ENCODE results near the gene CDH20. TPM values are rescaled to one million over a fixed set of nuclear protein-coding genes. Genes with fewer than 3 reads are reported as not detected.

CDH20 gene
- total RNA-seq, 2 donors from 2014 or later = not detected

- Histone ChIP-seq H3K9ac (ENCODE audit: low read depth in 2 of 2, low read length in 2 of 2) (no peak overlapping the region), H3K4me1 (no peaks in the 10 kb centered on the region), H3K4me3 (no peak overlapping the region), H3K36me3 (no peaks in the 10 kb centered on the region), H3K27me3 (no peaks in the 10 kb centered on the region), H3K27ac (no peak overlapping the region), H3K9me3 (no peaks in the 10 kb centered on the region)
- intact Hi-C loops (cut with DNase I) = loop anchor here (2.0 to 10.0 kb wide), 3 partner anchors 181 to 819 kb away; no protein-coding TSS in a partner anchor
- TF ChIP-seq, protein P1, sequence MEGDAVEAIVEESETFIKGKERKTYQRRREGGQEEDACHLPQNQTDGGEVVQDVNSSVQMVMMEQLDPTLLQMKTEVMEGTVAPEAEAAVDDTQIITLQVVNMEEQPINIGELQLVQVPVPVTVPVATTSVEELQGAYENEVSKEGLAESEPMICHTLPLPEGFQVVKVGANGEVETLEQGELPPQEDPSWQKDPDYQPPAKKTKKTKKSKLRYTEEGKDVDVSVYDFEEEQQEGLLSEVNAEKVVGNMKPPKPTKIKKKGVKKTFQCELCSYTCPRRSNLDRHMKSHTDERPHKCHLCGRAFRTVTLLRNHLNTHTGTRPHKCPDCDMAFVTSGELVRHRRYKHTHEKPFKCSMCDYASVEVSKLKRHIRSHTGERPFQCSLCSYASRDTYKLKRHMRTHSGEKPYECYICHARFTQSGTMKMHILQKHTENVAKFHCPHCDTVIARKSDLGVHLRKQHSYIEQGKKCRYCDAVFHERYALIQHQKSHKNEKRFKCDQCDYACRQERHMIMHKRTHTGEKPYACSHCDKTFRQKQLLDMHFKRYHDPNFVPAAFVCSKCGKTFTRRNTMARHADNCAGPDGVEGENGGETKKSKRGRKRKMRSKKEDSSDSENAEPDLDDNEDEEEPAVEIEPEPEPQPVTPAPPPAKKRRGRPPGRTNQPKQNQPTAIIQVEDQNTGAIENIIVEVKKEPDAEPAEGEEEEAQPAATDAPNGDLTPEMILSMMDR (IDR thresholded peaks at IDR 0.05) = no peak
- DNase-seq = no peak
Observed at GRCh38 chr18:61503688-61504087, 170.5 kb downstream of the CDH20 start.

- TF ChIP-seq, protein P1 (IDR thresholded peaks at IDR 0.05) = no peak
- no peak for DNase-seq
- Histone ChIP-seq H3K4me3 (no peak overlapping the region), H3K27ac (no peak overlapping the region), H3K36me3 (no peaks in the 10 kb centered on the region), H3K9me3 (no peaks in the 10 kb centered on the region), H3K27me3 (no peaks in the 10 kb centered on the region), H3K4me1 (no peaks in the 10 kb centered on the region), H3K9ac (ENCODE audit: low read depth in 2 of 2, low read length in 2 of 2) (no peak overlapping the region)
- intact Hi-C loops (cut with DNase I) = no loop called here
Observed at GRCh38 chr18:61528961-61529360, 195.7 kb downstream of the CDH20 start.

- H3K4me3 ChIP-seq = no peak overlapping the region
- no peak overlapping the region for H3K27ac ChIP-seq
- H3K36me3 ChIP-seq = no peaks in the 10 kb centered on the region
- DNase-seq = no peak
- H3K4me1 ChIP-seq = no peaks in the 10 kb centered on the region
- no peaks in the 10 kb centered on the region for H3K27me3 ChIP-seq
- H3K9me3 ChIP-seq = no peaks in the 10 kb centered on the region
- H3K9ac ChIP-seq (ENCODE audit: low read depth in 2 of 2, low read length in 2 of 2) = no peak overlapping the region
- TF ChIP-seq, protein P1 (IDR thresholded peaks at IDR 0.05) = no peak
- intact Hi-C loops (cut with DNase I) = no loop called here
Observed at GRCh38 chr18:61530681-61531080, 197.5 kb downstream of the CDH20 start.

DNA sequence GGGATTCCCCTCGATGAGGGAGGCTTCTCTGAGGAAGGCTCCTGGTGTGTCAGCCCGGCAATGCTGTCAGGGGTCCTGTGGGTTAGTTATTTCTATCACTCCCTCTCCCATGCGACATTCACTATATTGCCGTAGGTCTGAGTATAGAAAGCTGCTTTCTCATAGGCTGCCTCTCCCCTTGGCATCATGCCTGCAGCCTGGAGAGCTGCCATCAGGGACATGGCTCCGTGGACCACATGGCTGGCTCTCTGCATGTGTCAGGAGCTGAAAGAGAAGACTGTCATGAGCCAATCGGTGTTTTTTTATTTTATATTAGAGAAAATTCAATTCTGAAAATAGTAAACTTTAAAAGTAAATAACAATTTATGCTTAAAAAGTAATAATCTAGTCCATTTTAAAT, 198.0 kb downstream of the CDH20 start:
- Histone ChIP-seq H3K27me3 (no peaks in the 10 kb centered on the region), H3K4me1 (no peaks in the 10 kb centered on the region), H3K9me3 (no peaks in the 10 kb centered on the region), H3K4me3 (no peak overlapping the region), H3K27ac (no peak overlapping the region), H3K9ac (ENCODE audit: low read depth in 2 of 2, low read length in 2 of 2) (no peak overlapping the region), H3K36me3 (no peaks in the 10 kb centered on the region)
- DNase-seq = no peak
- intact Hi-C loops (cut with DNase I) = no loop called here
- TF ChIP-seq, protein P1 (IDR thresholded peaks at IDR 0.05) = no peak

- Histone ChIP-seq H3K4me1 (no peaks in the 10 kb centered on the region), H3K36me3 (no peaks in the 10 kb centered on the region), H3K9ac (ENCODE audit: low read depth in 2 of 2, low read length in 2 of 2) (no peak overlapping the region), H3K9me3 (no peaks in the 10 kb centered on the region), H3K27me3 (no peaks in the 10 kb centered on the region), H3K4me3 (no peak overlapping the region), H3K27ac (no peak overlapping the region)
- intact Hi-C loops (cut with DNase I) = no loop called here
- DNase-seq = no peak
- TF ChIP-seq, protein P1 (IDR thresholded peaks at IDR 0.05) = no peak
Observed at GRCh38 chr18:61531891-61532290, 198.7 kb downstream of the CDH20 start.

DNA sequence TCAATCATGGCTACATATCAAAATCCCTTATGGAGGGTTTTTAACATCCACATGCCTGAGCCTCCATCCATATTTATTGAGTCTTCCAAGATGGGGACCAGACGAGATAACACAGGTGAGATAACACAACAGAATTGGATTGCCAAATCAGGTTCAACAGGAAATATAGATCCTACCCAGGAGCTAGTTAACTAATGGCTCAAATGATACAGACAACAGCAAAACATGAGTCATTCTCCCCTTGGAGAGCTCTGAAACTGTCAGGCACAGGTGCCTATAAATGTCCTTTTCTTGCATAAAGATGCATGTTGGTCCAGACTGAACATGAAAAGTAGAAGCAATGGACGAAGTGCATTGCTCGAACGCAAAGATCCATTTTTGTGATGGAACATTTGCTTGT, 202.2 kb downstream of the CDH20 start:
- H3K4me1 ChIP-seq = no peaks in the 10 kb centered on the region
- intact Hi-C loops (cut with DNase I) = no loop called here
- no peaks in the 10 kb centered on the region for H3K36me3 ChIP-seq
- no peak for DNase-seq
- TF ChIP-seq, protein P1 (IDR thresholded peaks at IDR 0.05) = no peak
- H3K9me3 ChIP-seq = no peaks in the 10 kb centered on the region
- no peaks in the 10 kb centered on the region for H3K27me3 ChIP-seq
- no peak overlapping the region for H3K27ac ChIP-seq
- H3K9ac ChIP-seq (ENCODE audit: low read depth in 2 of 2, low read length in 2 of 2) = no peak overlapping the region
- no peak overlapping the region for H3K4me3 ChIP-seq

Data from colonic mucosa (tissue), 4 donors.